HepG2 (cell line): ENCODE data around the gene ZNF524. TPM values are rescaled to one million over a fixed set of nuclear protein-coding genes. Genes with fewer than 3 reads are reported as not detected.
A peak's percentile ranks its signal among the peaks of the same experiment; 100 is the strongest.

Experiments used
- BCL6 ChIP-seq: IDR thresholded peaks from 2 replicates; pipeline ENCODE4 v1.6.1; 2016; ENCODE audit warnings: missing genetic modification reagents, missing compliant biosample characterization
- CBFB ChIP-seq: sonication (generic); formaldehyde crosslinking; IDR thresholded peaks from 2 replicates; pipeline ENCODE4 v1.4.0; 2020; ENCODE audit warnings: missing genetic modification reagents
- FOXP1 ChIP-seq, 2 experiments: fragments of 450-650 bp in 1 of 2; IDR thresholded peaks; 2 replicates each; pipeline ENCODE4 v1.6.1; 2017 to 2018; ENCODE audit warnings: antibody characterized with exemption in 1 of 2
- HHEX ChIP-seq: IDR thresholded peaks from 2 replicates; pipeline ENCODE4 v1.6.1; 2016; ENCODE audit warnings: control low read depth
- IKZF1 ChIP-seq: fragments of 450-650 bp; IDR thresholded peaks from 2 replicates; pipeline ENCODE4 v1.7.1; 2016
- KDM5B ChIP-seq: sonication (generic); formaldehyde crosslinking; IDR thresholded peaks from 2 replicates; pipeline ENCODE4 v1.4.0; 2020; ENCODE audit warnings: missing genetic modification reagents, mild to moderate bottlenecking, borderline replicate concordance
- SKI ChIP-seq: fragments of 450-650 bp; IDR thresholded peaks from one replicate; pipeline ENCODE4 v1.6.1; 2018; ENCODE audit warnings: mild to moderate bottlenecking; ENCODE audit not compliant: partially characterized antibody
- STAG1 ChIP-seq: sonication (generic); formaldehyde crosslinking; IDR thresholded peaks from 2 replicates; pipeline ENCODE4 v1.4.0; 2020; ENCODE audit warnings: missing genetic modification reagents
- ZNF891 ChIP-seq: sonication (generic); formaldehyde crosslinking; IDR thresholded peaks from 2 replicates; pipeline ENCODE4 v1.5.0; 2020; ENCODE audit warnings: mild to moderate bottlenecking, missing genetic modification reagents
- polyA plus RNA-seq, 8 experiments: library from polyadenylated mRNA; depleted of rRNA in 3 of 8; stranded (reverse) in 7 of 8; unstranded in 1 of 8; fragments of >200 nt; fragmentation: Illumina TruSeq in 4 of 8; extraction: Trizol in 4 of 8; gene quantifications; 2 replicates each; pipeline versions ENCODE4 v1.2.1 to v1.2.3, GENCODE V29; 2011 to 2016; ENCODE audit warnings: low read depth in 4 of 8, missing spikeins in 1 of 8, mixed read lengths in 1 of 8; ENCODE audit not compliant: insufficient read depth in 1 of 8
- total RNA-seq, 5 experiments: library from RNA; depleted of rRNA; stranded (reverse); fragments of >200 nt; fragmentation: Illumina TruSeq; extraction: Trizol; gene quantifications; 2 replicates each; pipeline ENCODE4 v1.2.3, GENCODE V29; 2016; ENCODE audit warnings: low read depth in 1 of 5
- TF ChIP-seq, protein P1 (sequence below): IDR thresholded peaks from 2 replicates; pipeline ENCODE4 v1.6.1; 2016; ENCODE audit warnings: low read depth
- TF ChIP-seq, protein P2 (sequence below): sonication (generic); formaldehyde crosslinking; IDR thresholded peaks from 2 replicates; pipeline ENCODE4 v1.9.0; 2022; ENCODE audit warnings: missing genetic modification reagents, mild to moderate bottlenecking, borderline replicate concordance
- TF ChIP-seq, protein P3 (sequence below): sonication (generic); formaldehyde crosslinking; IDR thresholded peaks from 2 replicates; pipeline ENCODE4 v1.8.0; 2022; ENCODE audit warnings: missing genetic modification reagents, low read depth, mild to moderate bottlenecking, borderline replicate concordance
- TF ChIP-seq, protein P4 (sequence below): sonication (generic); formaldehyde crosslinking; IDR thresholded peaks from 2 replicates; pipeline ENCODE4 v1.5.0; 2020; ENCODE audit warnings: mild to moderate bottlenecking, missing genetic modification reagents
- TF ChIP-seq, protein P5 (sequence below): IDR thresholded peaks from 2 replicates; pipeline ENCODE4 v1.6.1; 2016
- TF ChIP-seq, protein P6 (sequence below): sonication (generic); formaldehyde crosslinking; IDR thresholded peaks from 2 replicates; pipeline ENCODE4 v1.4.0; 2020; ENCODE audit warnings: missing genetic modification reagents, borderline replicate concordance
- TF ChIP-seq, protein P7 (sequence below): sonication (generic); formaldehyde crosslinking; IDR thresholded peaks from 2 replicates; pipeline ENCODE4 v1.4.0; 2020; ENCODE audit warnings: missing genetic modification reagents

The ZNF524 gene
- total and polyA plus RNA-seq, 2 of the 13 experiments (the other 11 are each of a cell fraction or from before 2014, with no cell fraction given): 3.2 to 4.6 TPM

DNA sequence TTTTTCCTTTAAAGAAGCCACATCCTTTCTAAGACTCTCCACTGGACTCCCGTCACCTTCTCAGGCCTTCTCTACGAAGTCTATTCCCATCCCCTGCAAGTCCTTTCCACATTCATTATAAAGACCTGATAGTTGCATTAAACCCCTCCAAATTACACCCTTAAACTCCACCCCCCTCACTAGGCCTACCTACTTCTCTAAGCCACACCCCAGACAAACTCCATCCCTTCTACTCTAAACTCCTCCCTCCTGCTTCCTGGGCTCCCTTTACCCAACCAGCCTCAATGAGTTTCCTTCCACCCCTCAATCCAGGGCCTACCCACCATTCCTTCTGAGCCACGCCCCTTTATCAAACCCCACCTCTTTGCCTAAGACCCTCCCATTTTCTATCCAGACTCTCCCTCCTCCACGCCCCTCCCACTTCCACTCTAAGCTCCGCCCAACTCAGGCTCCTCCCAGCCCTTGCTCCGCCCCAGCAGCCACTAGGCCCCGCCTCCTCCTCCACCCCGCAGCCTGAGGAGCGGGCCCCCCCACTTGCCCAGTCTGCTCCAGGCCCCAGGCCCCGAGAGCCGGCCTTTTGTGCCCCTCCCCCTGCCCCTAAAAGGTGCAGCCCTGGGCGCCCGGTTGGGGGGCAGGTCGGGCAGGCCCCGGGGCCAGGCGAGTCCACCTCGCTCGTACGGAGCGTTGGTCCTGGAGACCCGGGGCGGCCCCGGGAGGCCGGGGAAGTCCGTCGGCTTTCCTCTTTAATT, 1.2 kb upstream of the ZNF524 start (continued):
- no peak for TF ChIP-seq FOXP1 (IDR thresholded peaks at IDR 0.05)
- no peak for TF ChIP-seq FOXP1 (CRISPR knock-in tag; IDR thresholded peaks at IDR 0.05)
- TF ChIP-seq, protein P1, sequence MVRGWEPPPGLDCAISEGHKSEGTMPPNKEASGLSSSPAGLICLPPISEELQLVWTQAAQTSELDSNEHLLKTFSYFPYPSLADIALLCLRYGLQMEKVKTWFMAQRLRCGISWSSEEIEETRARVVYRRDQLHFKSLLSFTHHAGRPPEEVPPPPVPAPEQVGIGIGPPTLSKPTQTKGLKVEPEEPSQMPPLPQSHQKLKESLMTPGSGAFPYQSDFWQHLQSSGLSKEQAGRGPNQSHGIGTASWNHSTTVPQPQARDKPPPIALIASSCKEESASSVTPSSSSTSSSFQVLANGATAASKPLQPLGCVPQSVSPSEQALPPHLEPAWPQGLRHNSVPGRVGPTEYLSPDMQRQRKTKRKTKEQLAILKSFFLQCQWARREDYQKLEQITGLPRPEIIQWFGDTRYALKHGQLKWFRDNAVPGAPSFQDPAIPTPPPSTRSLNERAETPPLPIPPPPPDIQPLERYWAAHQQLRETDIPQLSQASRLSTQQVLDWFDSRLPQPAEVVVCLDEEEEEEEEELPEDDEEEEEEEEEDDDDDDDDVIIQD (CRISPR knock-in tag): no peak
- TF ChIP-seq, protein P2, sequence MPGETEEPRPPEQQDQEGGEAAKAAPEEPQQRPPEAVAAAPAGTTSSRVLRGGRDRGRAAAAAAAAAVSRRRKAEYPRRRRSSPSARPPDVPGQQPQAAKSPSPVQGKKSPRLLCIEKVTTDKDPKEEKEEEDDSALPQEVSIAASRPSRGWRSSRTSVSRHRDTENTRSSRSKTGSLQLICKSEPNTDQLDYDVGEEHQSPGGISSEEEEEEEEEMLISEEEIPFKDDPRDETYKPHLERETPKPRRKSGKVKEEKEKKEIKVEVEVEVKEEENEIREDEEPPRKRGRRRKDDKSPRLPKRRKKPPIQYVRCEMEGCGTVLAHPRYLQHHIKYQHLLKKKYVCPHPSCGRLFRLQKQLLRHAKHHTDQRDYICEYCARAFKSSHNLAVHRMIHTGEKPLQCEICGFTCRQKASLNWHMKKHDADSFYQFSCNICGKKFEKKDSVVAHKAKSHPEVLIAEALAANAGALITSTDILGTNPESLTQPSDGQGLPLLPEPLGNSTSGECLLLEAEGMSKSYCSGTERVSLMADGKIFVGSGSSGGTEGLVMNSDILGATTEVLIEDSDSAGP: peak; percentile 97
- TF ChIP-seq, protein P3, sequence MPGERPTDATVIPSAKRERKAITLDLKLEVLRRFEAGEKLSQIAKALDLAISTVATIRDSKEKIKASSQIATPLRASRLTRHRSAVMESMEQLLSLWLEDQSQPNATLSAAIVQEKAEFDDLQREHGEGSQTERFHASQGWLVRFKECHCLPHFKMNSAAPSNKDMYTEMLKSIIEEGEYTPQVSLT (CRISPR knock-in tag): no peak
- 0 out of 2 replicates have a peak, but pooled peaks have one; percentile 9 for TF ChIP-seq ZNF891 (CRISPR knock-in tag)
- TF ChIP-seq, protein P4, sequence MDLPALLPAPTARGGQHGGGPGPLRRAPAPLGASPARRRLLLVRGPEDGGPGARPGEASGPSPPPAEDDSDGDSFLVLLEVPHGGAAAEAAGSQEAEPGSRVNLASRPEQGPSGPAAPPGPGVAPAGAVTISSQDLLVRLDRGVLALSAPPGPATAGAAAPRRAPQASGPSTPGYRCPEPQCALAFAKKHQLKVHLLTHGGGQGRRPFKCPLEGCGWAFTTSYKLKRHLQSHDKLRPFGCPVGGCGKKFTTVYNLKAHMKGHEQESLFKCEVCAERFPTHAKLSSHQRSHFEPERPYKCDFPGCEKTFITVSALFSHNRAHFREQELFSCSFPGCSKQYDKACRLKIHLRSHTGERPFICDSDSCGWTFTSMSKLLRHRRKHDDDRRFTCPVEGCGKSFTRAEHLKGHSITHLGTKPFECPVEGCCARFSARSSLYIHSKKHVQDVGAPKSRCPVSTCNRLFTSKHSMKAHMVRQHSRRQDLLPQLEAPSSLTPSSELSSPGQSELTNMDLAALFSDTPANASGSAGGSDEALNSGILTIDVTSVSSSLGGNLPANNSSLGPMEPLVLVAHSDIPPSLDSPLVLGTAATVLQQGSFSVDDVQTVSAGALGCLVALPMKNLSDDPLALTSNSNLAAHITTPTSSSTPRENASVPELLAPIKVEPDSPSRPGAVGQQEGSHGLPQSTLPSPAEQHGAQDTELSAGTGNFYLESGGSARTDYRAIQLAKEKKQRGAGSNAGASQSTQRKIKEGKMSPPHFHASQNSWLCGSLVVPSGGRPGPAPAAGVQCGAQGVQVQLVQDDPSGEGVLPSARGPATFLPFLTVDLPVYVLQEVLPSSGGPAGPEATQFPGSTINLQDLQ (CRISPR knock-in tag): no peak
- no peak for TF ChIP-seq STAG1
- 0 out of 2 replicates have a peak, but pooled peaks have one; percentile 21 for TF ChIP-seq IKZF1
- TF ChIP-seq, protein P5, sequence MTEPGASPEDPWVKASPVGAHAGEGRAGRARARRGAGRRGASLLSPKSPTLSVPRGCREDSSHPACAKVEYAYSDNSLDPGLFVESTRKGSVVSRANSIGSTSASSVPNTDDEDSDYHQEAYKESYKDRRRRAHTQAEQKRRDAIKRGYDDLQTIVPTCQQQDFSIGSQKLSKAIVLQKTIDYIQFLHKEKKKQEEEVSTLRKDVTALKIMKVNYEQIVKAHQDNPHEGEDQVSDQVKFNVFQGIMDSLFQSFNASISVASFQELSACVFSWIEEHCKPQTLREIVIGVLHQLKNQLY (CRISPR knock-in tag): 0 out of 2 replicates have a peak, but pooled peaks have one; percentile 12
- TF ChIP-seq HHEX (CRISPR knock-in tag): no peak
- no peak for TF ChIP-seq SKI
- peak; percentile 46 for TF ChIP-seq BCL6
- peak; percentile 43 for TF ChIP-seq KDM5B (CRISPR knock-in tag)
- TF ChIP-seq, protein P6, sequence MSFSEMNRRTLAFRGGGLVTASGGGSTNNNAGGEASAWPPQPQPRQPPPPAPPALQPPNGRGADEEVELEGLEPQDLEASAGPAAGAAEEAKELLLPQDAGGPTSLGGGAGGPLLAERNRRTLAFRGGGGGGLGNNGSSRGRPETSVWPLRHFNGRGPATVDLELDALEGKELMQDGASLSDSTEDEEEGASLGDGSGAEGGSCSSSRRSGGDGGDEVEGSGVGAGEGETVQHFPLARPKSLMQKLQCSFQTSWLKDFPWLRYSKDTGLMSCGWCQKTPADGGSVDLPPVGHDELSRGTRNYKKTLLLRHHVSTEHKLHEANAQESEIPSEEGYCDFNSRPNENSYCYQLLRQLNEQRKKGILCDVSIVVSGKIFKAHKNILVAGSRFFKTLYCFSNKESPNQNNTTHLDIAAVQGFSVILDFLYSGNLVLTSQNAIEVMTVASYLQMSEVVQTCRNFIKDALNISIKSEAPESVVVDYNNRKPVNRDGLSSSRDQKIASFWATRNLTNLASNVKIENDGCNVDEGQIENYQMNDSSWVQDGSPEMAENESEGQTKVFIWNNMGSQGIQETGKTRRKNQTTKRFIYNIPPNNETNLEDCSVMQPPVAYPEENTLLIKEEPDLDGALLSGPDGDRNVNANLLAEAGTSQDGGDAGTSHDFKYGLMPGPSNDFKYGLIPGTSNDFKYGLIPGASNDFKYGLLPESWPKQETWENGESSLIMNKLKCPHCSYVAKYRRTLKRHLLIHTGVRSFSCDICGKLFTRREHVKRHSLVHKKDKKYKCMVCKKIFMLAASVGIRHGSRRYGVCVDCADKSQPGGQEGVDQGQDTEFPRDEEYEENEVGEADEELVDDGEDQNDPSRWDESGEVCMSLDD (CRISPR knock-in tag): no peak
- peak; percentile 46; the same call in 1 of the 2 replicates for TF ChIP-seq CBFB (CRISPR knock-in tag)
- TF ChIP-seq, protein P7, sequence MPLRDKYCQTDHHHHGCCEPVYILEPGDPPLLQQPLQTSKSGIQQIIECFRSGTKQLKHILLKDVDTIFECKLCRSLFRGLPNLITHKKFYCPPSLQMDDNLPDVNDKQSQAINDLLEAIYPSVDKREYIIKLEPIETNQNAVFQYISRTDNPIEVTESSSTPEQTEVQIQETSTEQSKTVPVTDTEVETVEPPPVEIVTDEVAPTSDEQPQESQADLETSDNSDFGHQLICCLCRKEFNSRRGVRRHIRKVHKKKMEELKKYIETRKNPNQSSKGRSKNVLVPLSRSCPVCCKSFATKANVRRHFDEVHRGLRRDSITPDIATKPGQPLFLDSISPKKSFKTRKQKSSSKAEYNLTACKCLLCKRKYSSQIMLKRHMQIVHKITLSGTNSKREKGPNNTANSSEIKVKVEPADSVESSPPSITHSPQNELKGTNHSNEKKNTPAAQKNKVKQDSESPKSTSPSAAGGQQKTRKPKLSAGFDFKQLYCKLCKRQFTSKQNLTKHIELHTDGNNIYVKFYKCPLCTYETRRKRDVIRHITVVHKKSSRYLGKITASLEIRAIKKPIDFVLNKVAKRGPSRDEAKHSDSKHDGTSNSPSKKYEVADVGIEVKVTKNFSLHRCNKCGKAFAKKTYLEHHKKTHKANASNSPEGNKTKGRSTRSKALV (CRISPR knock-in tag): no peak
